ENCODE data around the gene ARHGEF12.

- no peak for TF ChIP-seq POLR2A (IDR thresholded peaks at IDR 0.05)
- TF ChIP-seq CTCF (IDR thresholded peaks at IDR 0.05) = no peak
- no peak for TF ChIP-seq EP300 (IDR thresholded peaks at IDR 0.05; ENCODE audit: low read depth)
Observed at GRCh38 chr11:120314861-120315260, 21.4 kb upstream of the ARHGEF12 start.

Measured in transverse colon (tissue), 3 donors.